Bronchial epithelial cell (primary cell): ENCODE data around the gene CDKN2C. TPM values are rescaled to one million over a fixed set of nuclear protein-coding genes. Genes with fewer than 3 reads are reported as not detected.
"Not testable (repeated sequence)": the region's sequence is repeated elsewhere in the genome, so short reads cannot be mapped to it uniquely, and the experiment has no call there.

Source experiments
- DNase-seq: peaks from one replicate; pipeline ENCODE4 v3.0.0-alpha.2; 2010; ENCODE audit warnings: low read depth
- FAIRE-seq: peaks from 2 replicates; lab custom pipeline; 2011; peaks lifted over from hg19 to GRCh38; lab: Jason Lieb, UNC
- H3K27me3 ChIP-seq: 2 replicates; pipeline ENCODE4 v1.5.1; 2011; ENCODE audit warnings: low read length; ENCODE audit not compliant: control insufficient read depth, insufficient read depth
- H3K36me3 ChIP-seq: 2 replicates; pipeline ENCODE4 v1.5.1; 2011; ENCODE audit warnings: low read length; ENCODE audit not compliant: control insufficient read depth, insufficient read depth
- H3K4me3 ChIP-seq: 2 replicates; pipeline ENCODE4 v1.5.1; 2011; ENCODE audit warnings: mild to moderate bottlenecking, low read depth, low read length, control low read depth
- total RNA-seq: library from RNA; depleted of rRNA; stranded (reverse); fragments of >200 nt; gene quantifications from 2 replicates; pipeline ENCODE4 v1.2.1, GENCODE V29; 2014
- TF ChIP-seq, protein P1 (sequence below): IDR thresholded peaks from 2 replicates; pipeline ENCODE4 v1.5.1; 2011; ENCODE audit warnings: mild to moderate bottlenecking, moderate library complexity, low read length, control low read depth, inconsistent platforms; ENCODE audit not compliant: insufficient read depth, severe bottlenecking

Gene CDKN2C
- total RNA-seq, 1 donor from 2014 or later: 0.79 TPM

GRCh38 chr1:50930193-50930592 is 39.9 kb upstream of the CDKN2C start:
- FAIRE-seq (no peak), DNase-seq (no peak)
- H3K27me3 ChIP-seq: no peaks in the 10 kb centered on the region
- no peaks in the 10 kb centered on the region for H3K36me3 ChIP-seq
- H3K4me3 ChIP-seq: no peak overlapping the region
- TF ChIP-seq, protein P1, sequence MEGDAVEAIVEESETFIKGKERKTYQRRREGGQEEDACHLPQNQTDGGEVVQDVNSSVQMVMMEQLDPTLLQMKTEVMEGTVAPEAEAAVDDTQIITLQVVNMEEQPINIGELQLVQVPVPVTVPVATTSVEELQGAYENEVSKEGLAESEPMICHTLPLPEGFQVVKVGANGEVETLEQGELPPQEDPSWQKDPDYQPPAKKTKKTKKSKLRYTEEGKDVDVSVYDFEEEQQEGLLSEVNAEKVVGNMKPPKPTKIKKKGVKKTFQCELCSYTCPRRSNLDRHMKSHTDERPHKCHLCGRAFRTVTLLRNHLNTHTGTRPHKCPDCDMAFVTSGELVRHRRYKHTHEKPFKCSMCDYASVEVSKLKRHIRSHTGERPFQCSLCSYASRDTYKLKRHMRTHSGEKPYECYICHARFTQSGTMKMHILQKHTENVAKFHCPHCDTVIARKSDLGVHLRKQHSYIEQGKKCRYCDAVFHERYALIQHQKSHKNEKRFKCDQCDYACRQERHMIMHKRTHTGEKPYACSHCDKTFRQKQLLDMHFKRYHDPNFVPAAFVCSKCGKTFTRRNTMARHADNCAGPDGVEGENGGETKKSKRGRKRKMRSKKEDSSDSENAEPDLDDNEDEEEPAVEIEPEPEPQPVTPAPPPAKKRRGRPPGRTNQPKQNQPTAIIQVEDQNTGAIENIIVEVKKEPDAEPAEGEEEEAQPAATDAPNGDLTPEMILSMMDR: no peak

- H3K36me3 ChIP-seq: no peaks in the 10 kb centered on the region
- no peak for DNase-seq
- no peak overlapping the region for H3K4me3 ChIP-seq
- H3K27me3 ChIP-seq: no peaks in the 10 kb centered on the region
- FAIRE-seq: no peak
- TF ChIP-seq, protein P1: no peak
These were observed 38.9 kb upstream of the CDKN2C start for GRCh38 chr1:50930965-50931737.

DNA sequence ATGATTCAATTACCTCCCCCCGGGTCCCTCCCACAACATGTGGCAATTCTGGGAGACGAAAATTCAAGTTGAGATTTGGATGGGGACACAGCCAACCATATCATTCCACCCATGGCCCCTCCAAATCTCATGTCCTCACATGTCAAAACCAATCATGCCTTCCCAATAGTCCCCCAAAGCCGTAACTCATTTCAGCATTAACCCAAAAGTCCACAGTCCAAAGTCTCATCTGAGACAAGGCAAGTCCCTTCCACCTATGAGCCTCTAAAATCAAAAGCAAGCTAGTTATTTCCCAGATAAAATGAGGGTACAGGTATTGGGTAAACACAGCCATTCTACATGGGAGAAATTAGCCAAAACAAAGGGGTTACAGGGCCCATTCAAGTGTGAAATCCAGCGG is 38.0 kb upstream of the CDKN2C start:
- H3K36me3 ChIP-seq, H3K27me3 ChIP-seq, DNase-seq, H3K4me3 ChIP-seq, FAIRE-seq: not testable (repeated sequence)

GRCh38 chr1:50933770-50934169 is 36.3 kb upstream of the CDKN2C start:
- H3K4me3 ChIP-seq, DNase-seq, FAIRE-seq: not testable (repeated sequence)

GRCh38 chr1:50934838-50935237 is 35.2 kb upstream of the CDKN2C start:
- TF ChIP-seq, protein P1: no peak
- DNase-seq (no peak), FAIRE-seq (no peak)
- H3K36me3 ChIP-seq: no peaks in the 10 kb centered on the region
- H3K4me3 ChIP-seq: no peak overlapping the region
- no peaks in the 10 kb centered on the region for H3K27me3 ChIP-seq

More at GRCh38 chr1:50933770-50934169, 36.3 kb upstream of the CDKN2C start:
- H3K36me3 ChIP-seq, H3K27me3 ChIP-seq: not testable (repeated sequence)

DNA sequence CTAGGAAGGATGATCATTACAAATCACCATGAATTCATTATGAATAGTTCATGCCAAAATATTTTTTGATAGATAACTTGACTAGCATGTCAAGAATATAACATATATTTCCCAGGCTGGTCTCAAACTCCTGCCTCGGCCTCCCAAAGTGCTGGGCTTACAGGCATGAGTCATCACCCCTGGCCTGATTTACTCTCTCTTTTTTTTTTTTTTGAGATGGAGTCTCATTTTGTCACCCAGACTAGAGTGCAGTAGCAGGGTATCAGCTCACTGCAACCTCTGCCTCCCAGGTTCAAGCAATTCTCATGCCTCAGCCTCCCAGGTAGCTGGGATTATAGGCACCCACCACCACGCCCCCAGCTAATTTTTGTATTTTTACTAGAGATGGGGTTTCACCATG is 34.8 kb upstream of the CDKN2C start:
- not testable (repeated sequence) for DNase-seq, FAIRE-seq, H3K27me3 ChIP-seq, H3K4me3 ChIP-seq, H3K36me3 ChIP-seq

DNA sequence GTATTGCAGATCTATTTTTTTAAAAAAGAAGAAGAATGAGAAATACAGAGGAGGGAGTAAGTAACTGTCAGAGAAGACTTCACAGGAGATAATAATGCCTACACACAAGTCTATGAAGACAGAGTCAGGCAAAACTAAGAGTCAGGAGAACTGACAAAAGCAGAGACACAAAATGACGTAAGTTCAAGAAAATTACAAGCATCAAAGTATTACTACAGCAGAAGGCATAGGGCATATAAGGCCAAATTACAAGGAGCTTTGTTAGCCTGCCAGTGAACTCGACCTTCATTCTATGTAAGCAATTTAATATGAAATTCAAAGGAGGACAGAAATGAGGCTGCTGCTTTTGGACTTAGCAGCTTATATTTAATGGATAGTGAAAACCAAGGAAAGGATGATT is 33.7 kb upstream of the CDKN2C start:
- H3K27me3 ChIP-seq: no peaks in the 10 kb centered on the region
- no peaks in the 10 kb centered on the region for H3K36me3 ChIP-seq
- TF ChIP-seq, protein P1: no peak
- DNase-seq (no peak), FAIRE-seq (no peak)
- H3K4me3 ChIP-seq: no peak overlapping the region
